HG02885 (cell line): ENCODE data around the gene SMIM38.

Experiments used
- ATAC-seq: cut with Tn5 transposase; IDR thresholded peaks from one replicate; pipeline ENCODE4 v1.9.1; 2021; ENCODE audit warnings: mild to moderate bottlenecking; ENCODE audit not compliant: unreplicated experiment, poor library complexity

The SMIM38 gene

GRCh38 chr11:69199583-69200315, 44.0 kb downstream of the SMIM38 start:
- ATAC-seq = no peak

GRCh38 chr11:69200331-69201065, 44.8 kb downstream of the SMIM38 start:
- ATAC-seq = no peak

DNA sequence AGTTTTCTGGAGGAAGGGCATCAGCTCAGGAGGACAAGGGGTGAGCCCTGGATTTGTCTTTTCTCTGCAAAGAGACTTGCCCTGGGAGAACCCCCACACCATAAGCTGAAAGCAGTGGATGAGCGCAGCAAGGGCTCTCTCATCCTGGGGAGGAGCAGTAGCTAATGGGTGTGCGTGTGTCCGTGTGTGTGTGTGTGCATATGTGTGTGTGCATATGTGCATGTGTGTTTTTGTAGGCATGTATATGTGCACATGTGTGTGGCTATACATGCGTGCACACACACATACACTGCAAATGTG, 45.3 kb downstream of the SMIM38 start:
- ATAC-seq = no peak

- no peak for ATAC-seq
Measured at GRCh38 chr11:69201764-69202370, 46.1 kb downstream of the SMIM38 start.

DNA sequence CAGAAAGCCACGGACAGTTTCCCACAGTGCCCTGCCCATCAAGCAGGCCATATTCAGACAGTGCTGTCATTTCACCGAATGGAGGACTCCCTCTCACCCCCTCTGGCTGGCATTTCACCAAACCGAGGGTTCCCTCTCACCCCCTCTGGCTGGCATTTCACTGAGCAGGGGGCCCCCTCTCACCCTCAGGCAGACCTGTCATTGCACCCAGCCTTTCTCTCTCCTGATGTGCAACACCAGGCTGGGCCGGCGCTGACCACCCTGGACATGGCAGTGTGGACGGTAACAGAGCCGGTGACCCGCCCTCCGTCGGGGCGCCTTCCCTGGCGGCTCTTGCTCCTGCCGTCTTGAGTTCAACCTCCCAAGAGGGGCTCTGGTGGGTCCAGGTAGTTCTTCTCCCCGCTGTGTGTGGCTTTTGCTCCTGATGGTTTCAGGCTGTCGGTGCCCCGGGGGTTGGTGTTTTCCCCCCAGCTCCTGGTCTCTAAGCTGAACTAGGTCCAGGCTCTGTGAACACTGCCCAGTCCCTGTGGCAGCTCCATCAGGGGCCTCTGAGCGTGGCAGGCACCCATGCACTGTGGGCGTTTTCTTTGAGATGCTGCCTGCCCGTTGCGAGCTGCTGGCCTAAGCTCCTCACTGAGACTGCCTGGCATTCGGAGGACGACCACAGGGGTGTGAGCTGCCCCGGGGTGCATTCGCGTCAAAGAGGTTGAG, 46.9 kb downstream of the SMIM38 start:
- ATAC-seq = no peak

GRCh38 chr11:69203381-69203780, 47.6 kb downstream of the SMIM38 start:
- no peak for ATAC-seq

DNA sequence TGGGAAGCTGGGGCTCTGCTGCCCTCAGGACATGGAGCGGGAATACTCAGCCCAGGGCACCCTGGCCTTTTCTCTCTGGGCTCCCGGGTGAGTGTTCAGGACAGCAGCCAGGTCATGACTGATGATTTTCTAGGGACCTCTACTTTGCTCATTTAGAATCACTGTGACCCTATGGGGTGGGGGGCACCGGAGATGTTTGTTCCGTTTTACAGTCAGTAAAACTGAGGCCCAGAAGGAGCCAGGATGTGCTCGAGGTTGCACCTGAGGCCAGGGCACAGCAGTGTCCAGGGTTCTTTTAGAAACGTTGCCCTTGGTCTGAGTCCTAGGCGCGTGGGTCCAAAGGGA, 48.1 kb downstream of the SMIM38 start:
- no peak for ATAC-seq

DNA sequence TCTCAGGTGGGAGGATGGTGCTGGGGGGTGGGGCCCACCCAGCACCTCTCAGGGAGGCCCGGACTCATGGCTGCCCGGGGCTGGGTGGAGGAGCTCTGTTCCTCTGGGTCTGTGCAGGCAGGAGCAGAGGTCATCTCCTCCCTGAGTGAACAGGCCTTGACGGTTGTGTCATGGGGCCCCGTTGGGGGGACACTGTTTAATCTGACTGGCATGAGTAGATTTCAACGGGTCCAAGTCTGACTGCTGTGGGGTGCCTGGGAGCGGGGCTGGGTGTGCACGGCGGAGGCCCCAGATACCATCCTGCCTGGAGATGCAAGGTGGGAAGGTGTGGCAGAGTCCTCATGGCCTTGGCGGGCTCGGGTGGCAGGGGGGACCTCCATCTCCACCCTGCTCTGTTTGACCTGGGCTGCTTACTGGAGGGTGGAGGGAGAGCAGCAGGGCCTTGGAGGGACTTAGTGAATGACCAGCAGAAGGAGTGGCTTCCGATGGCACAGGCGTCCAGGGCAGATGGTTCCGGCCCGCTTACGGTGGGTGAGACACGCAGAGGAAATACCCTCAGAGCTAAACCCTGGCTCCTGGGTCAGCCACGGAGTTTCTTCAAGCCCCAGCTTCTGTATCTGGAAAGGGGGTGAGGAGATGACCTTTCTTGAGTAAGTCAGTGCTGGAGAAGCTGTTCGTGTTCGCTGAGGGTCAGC, 48.7 kb downstream of the SMIM38 start:
- ATAC-seq = no peak

GRCh38 chr11:69204941-69205742, 49.4 kb downstream of the SMIM38 start:
- no peak for ATAC-seq
